ENCODE results near the gene PPP6R2. TPM values are rescaled to one million over a fixed set of nuclear protein-coding genes. Genes with fewer than 3 reads are reported as not detected.

The PPP6R2 gene
- total RNA-seq, 1 donor, result 61.2 TPM

GRCh38 chr22:50310949-50311444 lies 32.1 kb upstream of the PPP6R2 start:
- Histone ChIP-seq H4K20me1 (ENCODE audit: insufficient read depth, low read length) (no peaks in the 10 kb centered on the region), H3K4me1 (ENCODE audit: insufficient read depth, low read length) (peaks cover 22% of the 10 kb centered on the region), H3K4me3 (ENCODE audit: insufficient read depth, low read length) (no peak overlapping the region), H3K79me2 (ENCODE audit: insufficient read depth, low read length) (peaks cover 12% of the 10 kb centered on the region), H3K27ac (ENCODE audit: low read depth, low read length) (no peak overlapping the region), H3K36me3 (ENCODE audit: insufficient read depth, low read length) (no peaks in the 10 kb centered on the region), H3K27me3 (ENCODE audit: insufficient read depth, low read length) (no peaks in the 10 kb centered on the region), H3K4me2 (ENCODE audit: insufficient read depth, low read length) (no peak overlapping the region), H2AFZ (ENCODE audit: low read length) (no peak overlapping the region), H3K9me3 (ENCODE audit: low read depth, low read length) (no peaks in the 10 kb centered on the region)
- DNase-seq (ENCODE audit: insufficient read length, low spot score, missing footprints), result peak; percentile 58
- no peak for TF ChIP-seq CTCF (IDR thresholded peaks at IDR 0.05; ENCODE audit: extremely low read depth, low read depth, low read length)

GRCh38 chr22:50311606-50312351 lies 31.3 kb upstream of the PPP6R2 start:
- Histone ChIP-seq H3K79me2 (ENCODE audit: insufficient read depth, low read length) (peaks cover 4% of the 10 kb centered on the region), H3K9me3 (ENCODE audit: low read depth, low read length) (no peaks in the 10 kb centered on the region), H2AFZ (ENCODE audit: low read length) (no peak overlapping the region), H3K27me3 (ENCODE audit: insufficient read depth, low read length) (no peaks in the 10 kb centered on the region), H3K4me3 (ENCODE audit: insufficient read depth, low read length) (no peak overlapping the region), H3K4me2 (ENCODE audit: insufficient read depth, low read length) (no peak overlapping the region), H4K20me1 (ENCODE audit: insufficient read depth, low read length) (no peaks in the 10 kb centered on the region), H3K36me3 (ENCODE audit: insufficient read depth, low read length) (no peaks in the 10 kb centered on the region), H3K4me1 (ENCODE audit: insufficient read depth, low read length) (peaks cover 18% of the 10 kb centered on the region), H3K27ac (ENCODE audit: low read depth, low read length) (no peak overlapping the region)
- no peak for TF ChIP-seq CTCF (IDR thresholded peaks at IDR 0.05; ENCODE audit: extremely low read depth, low read depth, low read length)
- peak; percentile 63 for DNase-seq (ENCODE audit: insufficient read length, low spot score, missing footprints)

GRCh38 chr22:50312371-50312770 lies 30.8 kb upstream of the PPP6R2 start:
- Histone ChIP-seq H3K27ac (ENCODE audit: low read depth, low read length) (no peak overlapping the region), H3K79me2 (ENCODE audit: insufficient read depth, low read length) (no peaks in the 10 kb centered on the region), H3K4me1 (ENCODE audit: insufficient read depth, low read length) (peaks cover 18% of the 10 kb centered on the region), H4K20me1 (ENCODE audit: insufficient read depth, low read length) (no peaks in the 10 kb centered on the region), H3K4me3 (ENCODE audit: insufficient read depth, low read length) (no peak overlapping the region), H2AFZ (ENCODE audit: low read length) (no peak overlapping the region), H3K27me3 (ENCODE audit: insufficient read depth, low read length) (no peaks in the 10 kb centered on the region), H3K36me3 (ENCODE audit: insufficient read depth, low read length) (no peaks in the 10 kb centered on the region), H3K4me2 (ENCODE audit: insufficient read depth, low read length) (no peak overlapping the region), H3K9me3 (ENCODE audit: low read depth, low read length) (no peaks in the 10 kb centered on the region)
- TF ChIP-seq CTCF (IDR thresholded peaks at IDR 0.05; ENCODE audit: extremely low read depth, low read depth, low read length), result no peak
- DNase-seq (ENCODE audit: insufficient read length, low spot score, missing footprints), result peak; percentile 49

- Histone ChIP-seq H4K20me1 (ENCODE audit: insufficient read depth, low read length) (no peaks in the 10 kb centered on the region), H3K9me3 (ENCODE audit: low read depth, low read length) (no peaks in the 10 kb centered on the region), H3K79me2 (ENCODE audit: insufficient read depth, low read length) (no peaks in the 10 kb centered on the region), H3K4me2 (ENCODE audit: insufficient read depth, low read length) (no peak overlapping the region), H3K36me3 (ENCODE audit: insufficient read depth, low read length) (no peaks in the 10 kb centered on the region), H3K4me1 (ENCODE audit: insufficient read depth, low read length) (peaks cover 16% of the 10 kb centered on the region), H3K4me3 (ENCODE audit: insufficient read depth, low read length) (no peak overlapping the region), H3K27ac (ENCODE audit: low read depth, low read length) (no peak overlapping the region), H2AFZ (ENCODE audit: low read length) (no peak overlapping the region), H3K27me3 (ENCODE audit: insufficient read depth, low read length) (no peaks in the 10 kb centered on the region)
- no peak for TF ChIP-seq CTCF (IDR thresholded peaks at IDR 0.05; ENCODE audit: extremely low read depth, low read depth, low read length)
- DNase-seq (ENCODE audit: insufficient read length, low spot score, missing footprints), result peak; percentile 36
Measured at GRCh38 chr22:50313021-50313420, 30.1 kb upstream of the PPP6R2 start.
